ENCODE results near the gene KCTD10. TPM values are rescaled to one million over a fixed set of nuclear protein-coding genes. Genes with fewer than 3 reads are reported as not detected.

Gene KCTD10
- total RNA-seq, 4 donors from 2014 or later: 90.7 to 115 (median 104) TPM

GRCh38 chr12:109439181-109439580 is 37.9 kb downstream of the KCTD10 start:
- 89% methylated on average over 6 of the region's 6 CpGs for WGBS
- Histone ChIP-seq H3K4me1 (no peaks in the 10 kb centered on the region), H3K9me3 (no peaks in the 10 kb centered on the region), H3K27me3 (no peaks in the 10 kb centered on the region), H3K4me3 (no peak overlapping the region), H3K36me3 (peaks cover 0 to 21% (median 5%) of the 10 kb centered on the region in 4 donors), H3K27ac (replicated peaks in 1 of 4) (no peak overlapping the region)
- TF ChIP-seq POLR2AphosphoS5 (IDR thresholded peaks at IDR 0.05) (no peak), CTCF (IDR thresholded peaks at IDR 0.05) (no peak), POLR2A (IDR thresholded peaks at IDR 0.05; ENCODE audit: low read depth) (no peak), EP300 (IDR thresholded peaks at IDR 0.05) (no peak)
- intact Hi-C loops (cut with DNase I): no loop called here
- no peak for DNase-seq (ENCODE audit: extremely low spot score)

- no peak overlapping the region for H3K4me3 ChIP-seq
- TF ChIP-seq CTCF (IDR thresholded peaks at IDR 0.05): no peak
- TF ChIP-seq POLR2A (IDR thresholded peaks at IDR 0.05; ENCODE audit: low read depth): no peak
- TF ChIP-seq EP300 (IDR thresholded peaks at IDR 0.05): no peak
- TF ChIP-seq POLR2AphosphoS5 (IDR thresholded peaks at IDR 0.05): no peak
- 70% methylated on average over 7 of the region's 7 CpGs for WGBS
- no peak for DNase-seq (ENCODE audit: extremely low spot score)
- no peaks in the 10 kb centered on the region for H3K9me3 ChIP-seq
- H3K4me1 ChIP-seq: peaks cover 6 to 12% (median 11%) of the 10 kb centered on the region in 4 donors
- no peak overlapping the region for H3K27ac ChIP-seq (replicated peaks in 1 of 4)
- intact Hi-C loops (cut with DNase I): no loop called here
- H3K27me3 ChIP-seq: no peaks in the 10 kb centered on the region
- no peaks in the 10 kb centered on the region for H3K36me3 ChIP-seq
Measured at GRCh38 chr12:109436188-109436560, 40.9 kb downstream of the KCTD10 start.

GRCh38 chr12:109435428-109436187 is 41.5 kb downstream of the KCTD10 start:
- TF ChIP-seq POLR2A (IDR thresholded peaks at IDR 0.05; ENCODE audit: low read depth) (no peak), CTCF (IDR thresholded peaks at IDR 0.05) (no peak), POLR2AphosphoS5 (IDR thresholded peaks at IDR 0.05) (no peak), EP300 (IDR thresholded peaks at IDR 0.05) (no peak)
- no peak overlapping the region for H3K27ac ChIP-seq (replicated peaks in 1 of 4)
- no peaks in the 10 kb centered on the region for H3K27me3 ChIP-seq
- no peak overlapping the region for H3K4me3 ChIP-seq
- peaks cover 6 to 12% (median 11%) of the 10 kb centered on the region in 4 donors for H3K4me1 ChIP-seq
- intact Hi-C loops (cut with DNase I): no loop called here
- no peaks in the 10 kb centered on the region for H3K36me3 ChIP-seq
- 88% methylated on average over 14 of the region's 17 CpGs for WGBS
- no peaks in the 10 kb centered on the region for H3K9me3 ChIP-seq
- DNase-seq (ENCODE audit: extremely low spot score): no peak

GRCh38 chr12:109434582-109434981 is 42.5 kb downstream of the KCTD10 start:
- intact Hi-C loops (cut with DNase I): no loop called here
- Histone ChIP-seq H3K27me3 (no peaks in the 10 kb centered on the region), H3K4me1 (peaks cover 6 to 12% (median 11%) of the 10 kb centered on the region in 4 donors), H3K36me3 (no peaks in the 10 kb centered on the region), H3K4me3 (no peak overlapping the region), H3K27ac (replicated peaks in 1 of 4) (no peak overlapping the region), H3K9me3 (no peaks in the 10 kb centered on the region)
- DNase-seq (ENCODE audit: extremely low spot score): no peak
- WGBS: 83% methylated on average over 7 of the region's 7 CpGs
- TF ChIP-seq EP300 (IDR thresholded peaks at IDR 0.05) (no peak), POLR2AphosphoS5 (IDR thresholded peaks at IDR 0.05) (no peak), POLR2A (IDR thresholded peaks at IDR 0.05; ENCODE audit: low read depth) (no peak), CTCF (IDR thresholded peaks at IDR 0.05) (no peak)
